GM23338 (cell line): Measurements from ENCODE around the gene APOL1. TPM values are rescaled to one million over a fixed set of nuclear protein-coding genes. Genes with fewer than 3 reads are reported as not detected.

ENCODE experiments used
- EZH2phosphoT487 ChIP-seq: fragments of 200-600 bp; sonication (generic); IDR thresholded peaks from one replicate; pipeline ENCODE4 v1.8.1; 2018; ENCODE audit warnings: antibody characterized with exemption; ENCODE audit not compliant: unreplicated experiment
- POLR2AphosphoS5 ChIP-seq: IDR thresholded peaks from 2 replicates; pipeline ENCODE4 v1.6.1; 2016; ENCODE audit warnings: antibody characterized with exemption, low read depth
- polyA plus RNA-seq: library from polyadenylated mRNA; unstranded; fragments of >200 nt; fragmentation: Nextera tagmentation; extraction: Ambion mirVana; gene quantifications from 2 replicates; pipeline ENCODE4 v1.2.1, GENCODE V29; 2016
- total RNA-seq: library from RNA; depleted of rRNA; stranded (reverse); fragments of >200 nt; shearing (Covaris generic); gene quantifications from 2 replicates; pipeline ENCODE4 v1.2.3, GENCODE V29; 2014
- TF ChIP-seq, protein P1 (sequence below): fragments of 250-450 bp; sonication (Bioruptor Pico); IDR thresholded peaks from 2 replicates; pipeline ENCODE4 v1.5.0; 2020; ENCODE audit warnings: mild to moderate bottlenecking, moderate library complexity
- TF ChIP-seq, protein P2 (sequence below): IDR thresholded peaks from one replicate; pipeline ENCODE4 v1.6.1; 2018; ENCODE audit warnings: antibody characterized with exemption; ENCODE audit not compliant: unreplicated experiment

Gene APOL1
- total and polyA plus RNA-seq, 2 experiments from 2014 or later: 0.11 TPM; not detected in 1

DNA sequence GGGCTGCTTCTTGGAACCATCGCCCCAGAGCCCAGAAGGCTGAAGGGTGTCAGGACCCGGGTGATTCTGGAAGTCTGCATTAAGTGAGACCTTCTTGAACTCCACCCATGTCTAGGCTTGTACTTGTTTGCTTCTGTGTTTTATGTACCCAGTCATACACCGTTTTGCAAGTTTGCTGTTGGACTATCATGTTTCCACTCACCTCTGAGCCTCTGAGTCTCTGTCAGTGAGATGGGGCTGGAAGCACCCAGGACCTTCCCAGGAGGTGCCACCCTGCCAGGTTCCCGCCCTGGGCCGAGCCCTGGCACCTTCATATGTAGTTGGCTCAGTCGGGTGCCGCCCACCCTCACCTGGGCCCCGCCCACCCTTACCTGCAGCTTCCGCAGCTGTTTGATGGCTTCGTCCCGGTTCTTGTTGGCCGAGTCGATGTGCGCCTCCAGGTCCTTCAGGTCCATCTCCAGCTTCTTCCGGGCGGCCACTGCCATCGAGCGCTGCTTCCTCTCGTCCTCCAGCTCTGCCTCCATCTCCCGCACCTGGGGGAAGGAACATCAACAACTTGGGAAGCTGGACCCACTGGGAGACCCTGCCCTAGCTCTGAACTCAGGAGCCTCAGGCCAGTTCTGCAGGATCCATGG, 35.1 kb downstream of the APOL1 start (continued):
- TF ChIP-seq, protein P1, sequence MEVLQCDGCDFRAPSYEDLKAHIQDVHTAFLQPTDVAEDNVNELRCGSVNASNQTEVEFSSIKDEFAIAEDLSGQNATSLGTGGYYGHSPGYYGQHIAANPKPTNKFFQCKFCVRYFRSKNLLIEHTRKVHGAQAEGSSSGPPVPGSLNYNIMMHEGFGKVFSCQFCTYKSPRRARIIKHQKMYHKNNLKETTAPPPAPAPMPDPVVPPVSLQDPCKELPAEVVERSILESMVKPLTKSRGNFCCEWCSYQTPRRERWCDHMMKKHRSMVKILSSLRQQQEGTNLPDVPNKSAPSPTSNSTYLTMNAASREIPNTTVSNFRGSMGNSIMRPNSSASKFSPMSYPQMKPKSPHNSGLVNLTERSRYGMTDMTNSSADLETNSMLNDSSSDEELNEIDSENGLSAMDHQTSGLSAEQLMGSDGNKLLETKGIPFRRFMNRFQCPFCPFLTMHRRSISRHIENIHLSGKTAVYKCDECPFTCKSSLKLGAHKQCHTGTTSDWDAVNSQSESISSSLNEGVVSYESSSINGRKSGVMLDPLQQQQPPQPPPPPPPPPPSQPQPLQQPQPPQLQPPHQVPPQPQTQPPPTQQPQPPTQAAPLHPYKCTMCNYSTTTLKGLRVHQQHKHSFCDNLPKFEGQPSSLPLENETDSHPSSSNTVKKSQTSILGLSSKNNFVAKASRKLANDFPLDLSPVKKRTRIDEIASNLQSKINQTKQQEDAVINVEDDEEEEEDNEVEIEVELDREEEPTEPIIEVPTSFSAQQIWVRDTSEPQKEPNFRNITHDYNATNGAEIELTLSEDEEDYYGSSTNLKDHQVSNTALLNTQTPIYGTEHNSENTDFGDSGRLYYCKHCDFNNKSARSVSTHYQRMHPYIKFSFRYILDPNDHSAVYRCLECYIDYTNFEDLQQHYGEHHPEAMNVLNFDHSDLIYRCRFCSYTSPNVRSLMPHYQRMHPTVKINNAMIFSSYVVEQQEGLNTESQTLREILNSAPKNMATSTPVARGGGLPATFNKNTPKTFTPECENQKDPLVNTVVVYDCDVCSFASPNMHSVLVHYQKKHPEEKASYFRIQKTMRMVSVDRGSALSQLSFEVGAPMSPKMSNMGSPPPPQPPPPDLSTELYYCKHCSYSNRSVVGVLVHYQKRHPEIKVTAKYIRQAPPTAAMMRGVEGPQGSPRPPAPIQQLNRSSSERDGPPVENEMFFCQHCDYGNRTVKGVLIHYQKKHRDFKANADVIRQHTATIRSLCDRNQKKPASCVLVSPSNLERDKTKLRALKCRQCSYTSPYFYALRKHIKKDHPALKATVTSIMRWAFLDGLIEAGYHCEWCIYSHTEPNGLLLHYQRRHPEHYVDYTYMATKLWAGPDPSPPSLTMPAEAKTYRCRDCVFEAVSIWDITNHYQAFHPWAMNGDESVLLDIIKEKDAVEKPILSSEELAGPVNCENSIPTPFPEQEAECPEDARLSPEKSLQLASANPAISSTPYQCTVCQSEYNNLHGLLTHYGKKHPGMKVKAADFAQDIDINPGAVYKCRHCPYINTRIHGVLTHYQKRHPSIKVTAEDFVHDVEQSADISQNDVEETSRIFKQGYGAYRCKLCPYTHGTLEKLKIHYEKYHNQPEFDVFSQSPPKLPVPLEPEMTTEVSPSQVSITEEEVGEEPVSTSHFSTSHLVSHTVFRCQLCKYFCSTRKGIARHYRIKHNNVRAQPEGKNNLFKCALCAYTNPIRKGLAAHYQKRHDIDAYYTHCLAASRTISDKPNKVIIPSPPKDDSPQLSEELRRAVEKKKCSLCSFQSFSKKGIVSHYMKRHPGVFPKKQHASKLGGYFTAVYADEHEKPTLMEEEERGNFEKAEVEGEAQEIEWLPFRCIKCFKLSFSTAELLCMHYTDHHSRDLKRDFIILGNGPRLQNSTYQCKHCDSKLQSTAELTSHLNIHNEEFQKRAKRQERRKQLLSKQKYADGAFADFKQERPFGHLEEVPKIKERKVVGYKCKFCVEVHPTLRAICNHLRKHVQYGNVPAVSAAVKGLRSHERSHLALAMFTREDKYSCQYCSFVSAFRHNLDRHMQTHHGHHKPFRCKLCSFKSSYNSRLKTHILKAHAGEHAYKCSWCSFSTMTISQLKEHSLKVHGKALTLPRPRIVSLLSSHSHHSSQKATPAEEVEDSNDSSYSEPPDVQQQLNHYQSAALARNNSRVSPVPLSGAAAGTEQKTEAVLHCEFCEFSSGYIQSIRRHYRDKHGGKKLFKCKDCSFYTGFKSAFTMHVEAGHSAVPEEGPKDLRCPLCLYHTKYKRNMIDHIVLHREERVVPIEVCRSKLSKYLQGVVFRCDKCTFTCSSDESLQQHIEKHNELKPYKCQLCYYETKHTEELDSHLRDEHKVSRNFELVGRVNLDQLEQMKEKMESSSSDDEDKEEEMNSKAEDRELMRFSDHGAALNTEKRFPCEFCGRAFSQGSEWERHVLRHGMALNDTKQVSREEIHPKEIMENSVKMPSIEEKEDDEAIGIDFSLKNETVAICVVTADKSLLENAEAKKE: no peak
- TF ChIP-seq, protein P2, sequence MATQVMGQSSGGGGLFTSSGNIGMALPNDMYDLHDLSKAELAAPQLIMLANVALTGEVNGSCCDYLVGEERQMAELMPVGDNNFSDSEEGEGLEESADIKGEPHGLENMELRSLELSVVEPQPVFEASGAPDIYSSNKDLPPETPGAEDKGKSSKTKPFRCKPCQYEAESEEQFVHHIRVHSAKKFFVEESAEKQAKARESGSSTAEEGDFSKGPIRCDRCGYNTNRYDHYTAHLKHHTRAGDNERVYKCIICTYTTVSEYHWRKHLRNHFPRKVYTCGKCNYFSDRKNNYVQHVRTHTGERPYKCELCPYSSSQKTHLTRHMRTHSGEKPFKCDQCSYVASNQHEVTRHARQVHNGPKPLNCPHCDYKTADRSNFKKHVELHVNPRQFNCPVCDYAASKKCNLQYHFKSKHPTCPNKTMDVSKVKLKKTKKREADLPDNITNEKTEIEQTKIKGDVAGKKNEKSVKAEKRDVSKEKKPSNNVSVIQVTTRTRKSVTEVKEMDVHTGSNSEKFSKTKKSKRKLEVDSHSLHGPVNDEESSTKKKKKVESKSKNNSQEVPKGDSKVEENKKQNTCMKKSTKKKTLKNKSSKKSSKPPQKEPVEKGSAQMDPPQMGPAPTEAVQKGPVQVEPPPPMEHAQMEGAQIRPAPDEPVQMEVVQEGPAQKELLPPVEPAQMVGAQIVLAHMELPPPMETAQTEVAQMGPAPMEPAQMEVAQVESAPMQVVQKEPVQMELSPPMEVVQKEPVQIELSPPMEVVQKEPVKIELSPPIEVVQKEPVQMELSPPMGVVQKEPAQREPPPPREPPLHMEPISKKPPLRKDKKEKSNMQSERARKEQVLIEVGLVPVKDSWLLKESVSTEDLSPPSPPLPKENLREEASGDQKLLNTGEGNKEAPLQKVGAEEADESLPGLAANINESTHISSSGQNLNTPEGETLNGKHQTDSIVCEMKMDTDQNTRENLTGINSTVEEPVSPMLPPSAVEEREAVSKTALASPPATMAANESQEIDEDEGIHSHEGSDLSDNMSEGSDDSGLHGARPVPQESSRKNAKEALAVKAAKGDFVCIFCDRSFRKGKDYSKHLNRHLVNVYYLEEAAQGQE: no peak
- TF ChIP-seq POLR2AphosphoS5 (no peak), EZH2phosphoT487 (no peak)
